ENCODE data around the gene KDSR. TPM values are rescaled to one million over a fixed set of nuclear protein-coding genes. Genes with fewer than 3 reads are reported as not detected.

Gene KDSR
- total RNA-seq, 1 experiment from 2014 or later: 35.6 TPM

- in situ Hi-C loops (cut with HindIII; ENCODE audit: low pct_unique_long_range_greater_than_20kb, low sequenced_read_pairs): no loop called here
- no peak for DNase-seq (ENCODE audit: low read depth)
Observed at GRCh38 chr18:63329431-63330145, 37.4 kb downstream of the KDSR start.

GRCh38 chr18:63326011-63326410, 41.0 kb downstream of the KDSR start:
- in situ Hi-C loops (cut with HindIII; ENCODE audit: low pct_unique_long_range_greater_than_20kb, low sequenced_read_pairs): no loop called here
- no peak for DNase-seq (ENCODE audit: low read depth)

GRCh38 chr18:63325086-63325686, 41.8 kb downstream of the KDSR start:
- in situ Hi-C loops (cut with HindIII; ENCODE audit: low pct_unique_long_range_greater_than_20kb, low sequenced_read_pairs): no loop called here
- DNase-seq (ENCODE audit: low read depth): no peak

GRCh38 chr18:63322908-63323634, 43.9 kb downstream of the KDSR start:
- in situ Hi-C loops (cut with HindIII; ENCODE audit: low pct_unique_long_range_greater_than_20kb, low sequenced_read_pairs): no loop called here

GRCh38 chr18:63322206-63322605, 44.8 kb downstream of the KDSR start:
- in situ Hi-C loops (cut with HindIII; ENCODE audit: low pct_unique_long_range_greater_than_20kb, low sequenced_read_pairs): no loop called here
- DNase-seq (ENCODE audit: low read depth): no peak

More at GRCh38 chr18:63322908-63323634, 43.9 kb downstream of the KDSR start:
- DNase-seq (ENCODE audit: low read depth): peak; percentile 52

- in situ Hi-C loops (cut with HindIII; ENCODE audit: low pct_unique_long_range_greater_than_20kb, low sequenced_read_pairs): no loop called here
- no peak for DNase-seq (ENCODE audit: low read depth)
Observed at GRCh38 chr18:63321291-63321690, 45.7 kb downstream of the KDSR start.

- in situ Hi-C loops (cut with HindIII; ENCODE audit: low pct_unique_long_range_greater_than_20kb, low sequenced_read_pairs): no loop called here
- DNase-seq (ENCODE audit: low read depth): no peak
Observed at GRCh38 chr18:63320975-63321265, 46.1 kb downstream of the KDSR start.

GRCh38 chr18:63320123-63320974, 46.7 kb downstream of the KDSR start:
- in situ Hi-C loops (cut with HindIII; ENCODE audit: low pct_unique_long_range_greater_than_20kb, low sequenced_read_pairs): no loop called here
- DNase-seq (ENCODE audit: low read depth): peak; percentile 79

GRCh38 chr18:63319383-63320122, 47.5 kb downstream of the KDSR start, which contains the start of gene BCL2:
Gene BCL2, minus strand, starts transcription at chr18:63319769.
- no peak for DNase-seq (ENCODE audit: low read depth)
- in situ Hi-C loops (cut with HindIII; ENCODE audit: low pct_unique_long_range_greater_than_20kb, low sequenced_read_pairs): no loop called here

GRCh38 chr18:63318889-63319382, 48.1 kb downstream of the KDSR start:
- DNase-seq (ENCODE audit: low read depth): no peak
- in situ Hi-C loops (cut with HindIII; ENCODE audit: low pct_unique_long_range_greater_than_20kb, low sequenced_read_pairs): no loop called here

- in situ Hi-C loops (cut with HindIII; ENCODE audit: low pct_unique_long_range_greater_than_20kb, low sequenced_read_pairs): no loop called here
- peak; percentile 58 for DNase-seq (ENCODE audit: low read depth)
Observed at GRCh38 chr18:63317982-63318888, 48.8 kb downstream of the KDSR start.

GRCh38 chr18:63317556-63317946, 49.5 kb downstream of the KDSR start:
- in situ Hi-C loops (cut with HindIII; ENCODE audit: low pct_unique_long_range_greater_than_20kb, low sequenced_read_pairs): no loop called here

GRCh38 chr18:63316612-63317555, 50.1 kb downstream of the KDSR start:
- in situ Hi-C loops (cut with HindIII; ENCODE audit: low pct_unique_long_range_greater_than_20kb, low sequenced_read_pairs): no loop called here
- DNase-seq (ENCODE audit: low read depth): no peak

More at GRCh38 chr18:63317556-63317946, 49.5 kb downstream of the KDSR start:
- DNase-seq (ENCODE audit: low read depth): peak; percentile 29

GRCh38 chr18:63315876-63316275, 51.1 kb downstream of the KDSR start:
- DNase-seq (ENCODE audit: low read depth): no peak
- in situ Hi-C loops (cut with HindIII; ENCODE audit: low pct_unique_long_range_greater_than_20kb, low sequenced_read_pairs): no loop called here

- in situ Hi-C loops (cut with HindIII; ENCODE audit: low pct_unique_long_range_greater_than_20kb, low sequenced_read_pairs): no loop called here
- no peak for DNase-seq (ENCODE audit: low read depth)
Observed at GRCh38 chr18:63315131-63315662, 51.8 kb downstream of the KDSR start.

Measured in Caki2 (cell line).